PC-9 (cell line): ENCODE results near the gene COMMD10.

ENCODE experiments used
- CTCF ChIP-seq: fragments of 200-600 bp; sonication (generic); conservative IDR thresholded peaks from 2 replicates; pipeline ENCODE4 v1.6.1; 2017; ENCODE audit warnings: mixed run types, antibody characterized with exemption, mild to moderate bottlenecking, moderate library complexity
- EZH2 ChIP-seq: fragments of 200-600 bp; sonication (generic); IDR thresholded peaks from 2 replicates; pipeline ENCODE4 v1.8.0; 2017; ENCODE audit warnings: antibody characterized with exemption, low read depth

GRCh38 chr5:116035123-116035522 lies 49.7 kb upstream of the COMMD10 start:
- TF ChIP-seq CTCF (no peak), EZH2 (no peak)
